HG02938 (cell line): ENCODE results near the gene ASCC2.
"Not testable (repeated sequence)": the region's sequence is repeated elsewhere in the genome, so short reads cannot be mapped to it uniquely, and the experiment has no call there.

Source experiments
- ATAC-seq: cut with Tn5 transposase; IDR thresholded peaks from one replicate; pipeline ENCODE4 v1.9.1; 2021; ENCODE audit warnings: mild to moderate bottlenecking, moderate library complexity; ENCODE audit not compliant: unreplicated experiment

The ASCC2 gene

GRCh38 chr22:29758068-29758622 is 79.9 kb downstream of the ASCC2 start:
- no peak for ATAC-seq

- ATAC-seq: no peak
Measured at GRCh38 chr22:29757096-29757495, 81.0 kb downstream of the ASCC2 start.

- ATAC-seq: no peak
Measured at GRCh38 chr22:29756341-29756740, 81.7 kb downstream of the ASCC2 start.

GRCh38 chr22:29755889-29756288 is 82.2 kb downstream of the ASCC2 start:
- no peak for ATAC-seq

- ATAC-seq: not testable (repeated sequence)
Measured at GRCh38 chr22:29754658-29755395, 83.2 kb downstream of the ASCC2 start.

GRCh38 chr22:29753808-29754657 is 84.0 kb downstream of the ASCC2 start:
- no peak for ATAC-seq

- no peak for ATAC-seq
Measured at GRCh38 chr22:29751669-29752068, 86.4 kb downstream of the ASCC2 start.

- ATAC-seq: no peak
Measured at GRCh38 chr22:29750559-29751538, 87.2 kb downstream of the ASCC2 start.

GRCh38 chr22:29750029-29750428 is 88.0 kb downstream of the ASCC2 start:
- no peak for ATAC-seq

GRCh38 chr22:29748248-29748893 is 89.7 kb downstream of the ASCC2 start:
- no peak for ATAC-seq

GRCh38 chr22:29747832-29748231 is 90.2 kb downstream of the ASCC2 start:
- no peak for ATAC-seq

- no peak for ATAC-seq
Measured at GRCh38 chr22:29744902-29745301, 93.2 kb downstream of the ASCC2 start.

- no peak for ATAC-seq
Measured at GRCh38 chr22:29742326-29742725, 95.7 kb downstream of the ASCC2 start.

- no peak for ATAC-seq
Measured at GRCh38 chr22:29741926-29742325, 96.1 kb downstream of the ASCC2 start.

GRCh38 chr22:29740216-29740615 is 97.9 kb downstream of the ASCC2 start:
- no peak for ATAC-seq

- ATAC-seq: no peak
Measured at GRCh38 chr22:29739346-29739875, 98.7 kb downstream of the ASCC2 start.
